ENCODE results near the gene CPSF3. TPM values are rescaled to one million over a fixed set of nuclear protein-coding genes. Genes with fewer than 3 reads are reported as not detected.

Gene CPSF3
- total and polyA plus RNA-seq, 12 donors = 12.8 to 19.8 (median 16.1) TPM

DNA sequence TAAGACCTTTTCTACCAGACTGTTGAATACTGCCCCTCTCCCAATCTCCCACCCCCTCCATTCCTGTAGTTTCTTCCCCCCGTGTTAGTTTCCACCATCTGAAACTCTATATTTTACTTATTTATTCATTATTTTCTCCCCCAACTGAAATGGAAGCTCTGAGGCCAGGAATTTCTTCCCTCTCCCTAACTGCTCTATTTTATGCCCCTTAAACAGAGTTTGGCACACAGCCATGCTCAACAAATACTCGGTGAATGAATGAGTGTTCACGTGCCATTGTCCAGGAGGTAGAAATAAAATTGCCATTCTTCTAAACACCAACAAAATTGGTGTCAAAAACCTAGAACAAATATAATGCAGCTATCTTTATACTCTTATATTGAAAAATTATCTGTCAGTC lies 5.7 kb upstream of the CPSF3 start:
- DNase-seq = no peak
- no peak for ATAC-seq
- no peaks in the 10 kb centered on the region for H3K27me3 ChIP-seq
- no peak overlapping the region for H3K4me3 ChIP-seq
- WGBS, 2 donors = 69 to 70% methylated on average over 3 of the region's 3 CpGs
- TF ChIP-seq, protein P1, sequence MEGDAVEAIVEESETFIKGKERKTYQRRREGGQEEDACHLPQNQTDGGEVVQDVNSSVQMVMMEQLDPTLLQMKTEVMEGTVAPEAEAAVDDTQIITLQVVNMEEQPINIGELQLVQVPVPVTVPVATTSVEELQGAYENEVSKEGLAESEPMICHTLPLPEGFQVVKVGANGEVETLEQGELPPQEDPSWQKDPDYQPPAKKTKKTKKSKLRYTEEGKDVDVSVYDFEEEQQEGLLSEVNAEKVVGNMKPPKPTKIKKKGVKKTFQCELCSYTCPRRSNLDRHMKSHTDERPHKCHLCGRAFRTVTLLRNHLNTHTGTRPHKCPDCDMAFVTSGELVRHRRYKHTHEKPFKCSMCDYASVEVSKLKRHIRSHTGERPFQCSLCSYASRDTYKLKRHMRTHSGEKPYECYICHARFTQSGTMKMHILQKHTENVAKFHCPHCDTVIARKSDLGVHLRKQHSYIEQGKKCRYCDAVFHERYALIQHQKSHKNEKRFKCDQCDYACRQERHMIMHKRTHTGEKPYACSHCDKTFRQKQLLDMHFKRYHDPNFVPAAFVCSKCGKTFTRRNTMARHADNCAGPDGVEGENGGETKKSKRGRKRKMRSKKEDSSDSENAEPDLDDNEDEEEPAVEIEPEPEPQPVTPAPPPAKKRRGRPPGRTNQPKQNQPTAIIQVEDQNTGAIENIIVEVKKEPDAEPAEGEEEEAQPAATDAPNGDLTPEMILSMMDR (IDR thresholded peaks at IDR 0.05) = no peak
- H3K36me3 ChIP-seq = peaks cover 0 to 53% (median 4%) of the 10 kb centered on the region in 9 donors
- H3K9me3 ChIP-seq = no peaks in the 10 kb centered on the region
- intact Hi-C loops (cut with DNase I) = no loop called here
- H3K27ac ChIP-seq = no peak overlapping the region
- H3K4me1 ChIP-seq = peaks cover 3 to 50% (median 30%) of the 10 kb centered on the region in 9 donors

DNA sequence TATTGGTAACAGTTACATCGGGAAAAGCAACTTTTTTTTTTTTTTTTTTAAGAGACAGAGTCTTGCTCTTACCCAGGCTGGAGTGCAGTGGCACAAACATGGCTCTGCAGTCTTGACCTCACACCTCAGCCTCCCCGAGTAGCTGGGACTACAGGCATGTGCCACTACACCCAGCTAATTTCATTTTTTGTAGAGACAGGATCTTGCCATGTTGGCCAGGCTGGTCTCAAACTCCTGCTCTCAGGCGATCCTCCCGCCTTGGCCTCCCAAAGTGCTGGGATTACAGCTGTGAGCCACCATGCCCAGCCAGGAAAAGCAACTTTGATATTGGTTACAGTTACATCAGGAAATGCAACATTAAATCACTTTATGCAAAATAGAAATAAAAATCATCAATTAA lies 4.7 kb upstream of the CPSF3 start:
- Histone ChIP-seq H3K27ac (no peak overlapping the region), H3K36me3 (peaks cover 0 to 45% (median 0%) of the 10 kb centered on the region in 9 donors), H3K4me3 (no peak overlapping the region), H3K27me3 (no peaks in the 10 kb centered on the region), H3K9me3 (no peaks in the 10 kb centered on the region), H3K4me1 (peaks cover 3 to 51% (median 30%) of the 10 kb centered on the region in 9 donors)
- DNase-seq = no peak
- WGBS, 2 donors = 91 to 95% methylated on average over 4 of the region's 4 CpGs
- TF ChIP-seq, protein P1 (IDR thresholded peaks at IDR 0.05) = no peak
- intact Hi-C loops (cut with DNase I) = no loop called here
- ATAC-seq = no peak

DNA sequence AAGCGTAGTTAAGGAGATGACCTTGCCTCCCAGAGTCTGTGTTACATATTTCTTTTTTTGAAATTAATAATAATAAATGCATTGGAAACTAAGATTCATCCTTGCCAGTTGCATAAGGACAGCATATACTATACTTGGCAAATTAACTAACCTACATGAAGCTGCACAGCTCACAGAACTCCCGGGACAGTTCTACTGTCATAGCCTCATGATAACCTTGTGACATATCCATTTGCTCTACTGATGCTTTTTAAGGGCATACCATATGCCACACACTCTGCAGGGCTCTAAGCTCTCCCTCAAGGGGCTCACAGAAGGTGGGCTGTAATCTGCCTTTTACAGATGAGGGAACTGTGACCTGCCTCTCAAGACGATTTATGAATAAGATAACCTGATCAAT lies 3.9 kb upstream of the CPSF3 start:
- no peak for ATAC-seq
- no peaks in the 10 kb centered on the region for H3K9me3 ChIP-seq
- TF ChIP-seq, protein P1 (IDR thresholded peaks at IDR 0.05) = no peak
- H3K27me3 ChIP-seq = no peaks in the 10 kb centered on the region
- 72 to 83% methylated on average over 3 of the region's 3 CpGs for WGBS, 2 donors
- DNase-seq = no peak
- no peak overlapping the region for H3K4me3 ChIP-seq
- no peak overlapping the region for H3K27ac ChIP-seq
- peaks cover 6 to 59% (median 38%) of the 10 kb centered on the region in 9 donors for H3K4me1 ChIP-seq
- intact Hi-C loops (cut with DNase I) = no loop called here
- H3K36me3 ChIP-seq = peaks cover 0 to 40% (median 0%) of the 10 kb centered on the region in 9 donors

DNA sequence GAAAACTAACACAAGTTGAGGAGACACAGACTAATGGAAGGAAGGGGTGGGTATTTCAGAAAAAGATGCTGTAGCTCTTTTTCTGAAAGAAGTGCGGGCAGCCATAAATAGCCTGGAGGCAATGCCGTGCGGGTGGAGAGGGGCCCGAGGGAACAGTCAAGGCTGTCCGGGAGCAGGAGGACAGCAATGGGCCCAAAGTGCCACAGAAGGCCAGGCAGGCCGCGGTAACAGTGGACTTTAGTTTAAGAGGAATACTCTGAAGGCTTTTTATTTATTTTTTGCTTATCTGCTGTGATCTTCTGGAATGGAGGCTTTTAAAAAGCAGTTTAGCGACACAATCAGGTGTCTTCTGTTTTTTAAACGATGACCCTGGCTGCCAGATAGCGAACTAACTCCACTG lies 3.0 kb upstream of the CPSF3 start:
- DNase-seq = no peak
- H3K4me1 ChIP-seq = peaks cover 6 to 65% (median 41%) of the 10 kb centered on the region in 9 donors
- 73 to 76% methylated on average over 10 of the region's 10 CpGs for WGBS, 2 donors
- ATAC-seq = no peak
- H3K27me3 ChIP-seq = no peaks in the 10 kb centered on the region
- TF ChIP-seq, protein P1 (IDR thresholded peaks at IDR 0.05) = no peak
- H3K36me3 ChIP-seq = peaks cover 0 to 39% (median 0%) of the 10 kb centered on the region in 9 donors
- intact Hi-C loops (cut with DNase I) = loop anchor here in 5 of 10 donors (5.0 to 10.0 kb wide), 4 partner anchors 213 to 278 kb away; partner anchors contain the start of gene ASAP2 (in 1 of the 5)
- H3K4me3 ChIP-seq = peak overlapping the region in 1 of 10 donors; percentile 8
- H3K27ac ChIP-seq = peak overlapping the region in 2 of 10 donors; percentile 1 to 5
- H3K9me3 ChIP-seq = no peaks in the 10 kb centered on the region
